Pancreas (tissue), 10 donors: ENCODE data around the gene SPDYC. TPM values are rescaled to one million over a fixed set of nuclear protein-coding genes. Genes with fewer than 3 reads are reported as not detected.

ENCODE experiments used
- ATAC-seq, 4 donors: fragments of 200-7000 bp; cut with Tn5 transposase; one replicate each; pipeline versions ENCODE4 v1.8.0 to v1.9.1; 2020; ENCODE audit warnings: mild to moderate bottlenecking in 4 of 4, moderate library complexity in 4 of 4
- DNase-seq, 6 donors: peaks; one replicate each; pipeline ENCODE4 v3.0.0-alpha.2; 2020
- FAIRE-seq: peaks from 2 replicates; lab custom pipeline; 2012; peaks lifted over from hg19 to GRCh38; lab: Jason Lieb, UNC
- H3K27ac ChIP-seq, 4 donors: fragments of 200-600 bp; sonication (generic); 1 replicate in 3 of 4; 2 replicates in 1 of 4; pipeline versions ENCODE4 v1.5.0 to v1.8.0; 2020
- H3K27me3 ChIP-seq, 4 donors: fragments of 200-600 bp; one replicate each; pipeline ENCODE4 v1.8.0; 2021
- H3K36me3 ChIP-seq, 3 donors: fragments of 200-600 bp; sonication (generic) in 1 of 3; one replicate each; pipeline versions ENCODE4 v1.5.0 to v1.8.0; 2020 to 2021
- H3K4me1 ChIP-seq, 3 donors: fragments of 200-600 bp; one replicate each; pipeline ENCODE4 v1.8.0; 2021
- H3K4me3 ChIP-seq, 4 donors: fragments of 200-600 bp; sonication (generic) in 2 of 4; one replicate each; pipeline versions ENCODE4 v1.5.0 to v1.8.0; 2020 to 2021
- H3K9me3 ChIP-seq, 4 donors: fragments of 200-600 bp; one replicate each; pipeline ENCODE4 v1.8.0; 2021
- CTCF ChIP-seq, 4 donors: fragments of 200-600 bp; sonication (generic) in 3 of 4; IDR thresholded peaks; one replicate each; pipeline versions ENCODE4 v1.5.0 to v1.8.0; 2021; ENCODE audit warnings: antibody characterized with exemption in 4 of 4
- WGBS, 2 donors: extraction: QIAGEN DNeasy Blood & Tissue Kit; methylation state at CpG; one replicate each; pipeline ENCODE4 v1.1.7; 2013; 5-methylcytosine and 5-hydroxymethylcytosine counted together
- intact Hi-C, 3 donors: fragments of 100-400 bp; cut with DNase I; formaldehyde crosslinking; loops; one replicate each; pipeline versions ENCODE4 v1.11.1 to v1.14.2; 2022
- microRNA-seq, 2 donors: library from miRNA; unstranded; fragments of <30 nt; microRNA quantifications; one replicate each; pipeline versions ENCODE4 to v1.1.0, GENCODE V29; 2019 to 2020
- polyA plus RNA-seq, 2 donors: library from polyadenylated mRNA; stranded (reverse); fragments of 200-250 nt; gene quantifications; one replicate each; pipeline ENCODE4 v1.2.3, GENCODE V29; 2013
- total RNA-seq, 6 donors: library from RNA; stranded (reverse); fragmentation: NEBNext Ultra II Directional in 4 of 6; extraction: Animal tissue kit (Norgen Biotek cat#: 25700) in 4 of 6; gene quantifications; one replicate each; pipeline versions ENCODE4 v1.2.1 to v1.2.4, GENCODE V29; 2021 to 2023
- donor health status: healthy with polysubstance abuse.
- donor health status: DM: no; HTN: no; CAD: no; lungs with moderate emphysema.
- donor health status: DM: no; HTN: no; CAD: no.
- donor health status: control.
- donor health status: control.
- donor health status: Bipolar disorder and iron deficiency.
- donor health status: DM: yes; HTN: yes; CAD: no.
- donor health status: DM: no; HTN: no; CAD: no.
- donor health status: DM: no; HTN: no; CAD: no.
- donor health status: DM: yes; HTN: yes; CAD: no.

Gene SPDYC
- total and polyA plus RNA-seq, 8 donors, result 0.14 TPM; not detected in 7

- no peak for TF ChIP-seq CTCF (IDR thresholded peaks at IDR 0.05)
- WGBS, 2 donors, result 72% methylated on average over 3 of the region's 3 CpGs
- no peak for FAIRE-seq
- intact Hi-C loops, result loop anchor here in 2 of 3 donors (10.0 kb wide), 2 partner anchors 105 to 315 kb away; no protein-coding TSS in a partner anchor
- Histone ChIP-seq H3K36me3 (no peaks in the 10 kb centered on the region), H3K27me3 (no peaks in the 10 kb centered on the region), H3K4me1 (no peaks in the 10 kb centered on the region), H3K4me3 (no peak overlapping the region), H3K9me3 (no peaks in the 10 kb centered on the region), H3K27ac (no peak overlapping the region)
- no peak for DNase-seq
- no peak for ATAC-seq
These were observed 49.8 kb downstream of the SPDYC start for GRCh38 chr11:65219930-65220213.

- Histone ChIP-seq H3K36me3 (no peaks in the 10 kb centered on the region), H3K4me3 (no peak overlapping the region), H3K27ac (no peak overlapping the region), H3K4me1 (no peaks in the 10 kb centered on the region), H3K27me3 (no peaks in the 10 kb centered on the region), H3K9me3 (no peaks in the 10 kb centered on the region)
- TF ChIP-seq CTCF (IDR thresholded peaks at IDR 0.05), result no peak
- 86 to 89% methylated on average over 10 of the region's 10 CpGs for WGBS, 2 donors
- ATAC-seq (no peak), FAIRE-seq (no peak), DNase-seq (peak in 1 of 6 donors; percentile 29)
- intact Hi-C loops, result loop anchor here in 1 of 3 donors (10.0 kb wide), 1 partner anchor 104 kb away; no protein-coding TSS in a partner anchor
These were observed 51.0 kb downstream of the SPDYC start for GRCh38 chr11:65221026-65221425.

Small RNA genes lying within 50 kb of the gene (microRNA-seq; reads per million reads assigned to microRNA genes)
- gene MIR6751, result 0 to 0.29 reads per million in 2 donors

Other genes with a start within 250 kb of the SPDYC start
- gene PPP2R5B, start 245.5 kb upstream of the SPDYC start, total RNA-seq, result 10 to 100 TPM in 4 of 6 donors, 1 to 10 TPM in 2; 6.3 to 14.1 (median 10.7) TPM
- gene PPP2R5B, start 245.5 kb upstream of the SPDYC start, polyA plus RNA-seq, result 10 to 100 TPM; 21.8 to 24.2 TPM
- gene GPHA2, start 234.3 kb upstream of the SPDYC start, total RNA-seq, result 10 to 100 TPM in 5 of 6 donors, 1 to 10 TPM in 1; 9.5 to 16.3 (median 14.2) TPM
- 1 to 10 TPM; 4.2 to 5.1 TPM for gene GPHA2, start 234.3 kb upstream of the SPDYC start, polyA plus RNA-seq
- under 1 TPM in 3 of 6 donors, not detected in 3; 0.14 to 0.47 (median 0.26) TPM for gene MAJIN, start 198.1 kb upstream of the SPDYC start, total RNA-seq
- gene MAJIN, start 198.1 kb upstream of the SPDYC start, polyA plus RNA-seq, result under 1 TPM; 0.19 to 0.27 TPM
- 1 to 10 TPM; 5.3 to 6.5 (median 5.7) TPM for gene BATF2, start 173.3 kb upstream of the SPDYC start, total RNA-seq
- 1 to 10 TPM; 4.0 to 4.8 TPM for gene BATF2, start 173.3 kb upstream of the SPDYC start, polyA plus RNA-seq
- gene ARL2, start 156.1 kb upstream of the SPDYC start, total RNA-seq, result 10 to 100 TPM; 27.8 to 47.0 (median 31.7) TPM
- gene ARL2, start 156.1 kb upstream of the SPDYC start, polyA plus RNA-seq, result 10 to 100 TPM; 60.0 to 79.1 TPM
- 10 to 100 TPM in 3 of 6 donors, 1 to 10 TPM in 3; 8.7 to 18.3 (median 9.9) TPM for gene SNX15, start 142.8 kb upstream of the SPDYC start, total RNA-seq
- 10 to 100 TPM; 10.5 to 13.8 TPM for gene SNX15, start 142.8 kb upstream of the SPDYC start, polyA plus RNA-seq
- gene SAC3D1, start 129.0 kb upstream of the SPDYC start, total RNA-seq, result 1 to 10 TPM; 3.5 to 5.5 (median 4.4) TPM
- gene SAC3D1, start 129.0 kb upstream of the SPDYC start, polyA plus RNA-seq, result 1 to 10 TPM; 4.9 to 7.3 TPM
- 1 to 10 TPM in 4 of 6 donors, under 1 TPM in 2; 0.51 to 2.7 (median 1.0) TPM for gene NAALADL1, start 111.7 kb upstream of the SPDYC start, total RNA-seq
- 1 to 10 TPM; 4.7 to 7.6 TPM for gene NAALADL1, start 111.7 kb upstream of the SPDYC start, polyA plus RNA-seq
- gene CDCA5, start 86.2 kb upstream of the SPDYC start, total RNA-seq, result 1 to 10 TPM in 1 of 6 donors, under 1 TPM in 5; 0.08 to 1.2 (median 0.50) TPM
- gene CDCA5, start 86.2 kb upstream of the SPDYC start, polyA plus RNA-seq, result under 1 TPM; 0.27 to 0.38 TPM
- gene ZFPL1, start 86.0 kb upstream of the SPDYC start, total RNA-seq, result 10 to 100 TPM; 15.2 to 19.6 (median 16.6) TPM
- gene ZFPL1, start 86.0 kb upstream of the SPDYC start, polyA plus RNA-seq, result 10 to 100 TPM; 43.0 to 52.1 TPM
- 100 to 1,000 TPM in 5 of 6 donors, 10 to 100 TPM in 1; 85.4 to 150 (median 130) TPM for gene VPS51, start 74.0 kb upstream of the SPDYC start, total RNA-seq
- 100 to 1,000 TPM; 119 to 179 TPM for gene VPS51, start 74.0 kb upstream of the SPDYC start, polyA plus RNA-seq
- 100 to 1,000 TPM in 1 of 6 donors, 10 to 100 TPM in 5; 12.8 to 176 (median 43.4) TPM for gene TM7SF2, start 58.4 kb upstream of the SPDYC start, total RNA-seq
- 100 to 1,000 TPM in 1 of 2 donors, 10 to 100 TPM in 1; 76.8 to 203 TPM for gene TM7SF2, start 58.4 kb upstream of the SPDYC start, polyA plus RNA-seq
- 10 to 100 TPM in 1 of 6 donors, 1 to 10 TPM in 5; 4.3 to 11.7 (median 7.1) TPM for gene ZNHIT2, start 52.5 kb upstream of the SPDYC start, total RNA-seq
- 10 to 100 TPM; 14.0 to 17.8 TPM for gene ZNHIT2, start 52.5 kb upstream of the SPDYC start, polyA plus RNA-seq
- 100 to 1,000 TPM; 493 to 810 (median 529) TPM for gene FAU, start 48.1 kb upstream of the SPDYC start, total RNA-seq
- 100 to 1,000 TPM; 530 to 652 TPM for gene FAU, start 48.1 kb upstream of the SPDYC start, polyA plus RNA-seq
- gene MRPL49, start 47.9 kb upstream of the SPDYC start, total RNA-seq, result 10 to 100 TPM; 13.9 to 31.2 (median 21.4) TPM
- gene MRPL49, start 47.9 kb upstream of the SPDYC start, polyA plus RNA-seq, result 10 to 100 TPM; 10.3 to 30.3 TPM
- 10 to 100 TPM; 47.5 to 98.2 (median 66.3) TPM for gene SYVN1, start 35.7 kb upstream of the SPDYC start, total RNA-seq
- gene SYVN1, start 35.7 kb upstream of the SPDYC start, polyA plus RNA-seq, result 10 to 100 TPM; 63.4 to 64.8 TPM
- gene CAPN1, start 11.7 kb downstream of the SPDYC start, total RNA-seq, result 100 to 1,000 TPM; 103 to 139 (median 107) TPM
- 100 to 1,000 TPM; 111 to 144 TPM for gene CAPN1, start 11.7 kb downstream of the SPDYC start, polyA plus RNA-seq
- gene POLA2, start 91.7 kb downstream of the SPDYC start, total RNA-seq, result 1 to 10 TPM; 3.1 to 6.4 (median 4.6) TPM
- gene POLA2, start 91.7 kb downstream of the SPDYC start, polyA plus RNA-seq, result 1 to 10 TPM; 6.8 to 7.5 TPM
- gene CDC42EP2, start 144.6 kb downstream of the SPDYC start, total RNA-seq, result 1 to 10 TPM; 2.4 to 7.9 (median 2.7) TPM
- 1 to 10 TPM; 4.8 to 6.8 TPM for gene CDC42EP2, start 144.6 kb downstream of the SPDYC start, polyA plus RNA-seq
- 10 to 100 TPM; 16.6 to 28.0 (median 21.5) TPM for gene DPF2, start 163.6 kb downstream of the SPDYC start, total RNA-seq
- gene DPF2, start 163.6 kb downstream of the SPDYC start, polyA plus RNA-seq, result 10 to 100 TPM; 11.7 to 19.6 TPM
- under 1 TPM in 4 of 6 donors, not detected in 2; 0.06 to 0.16 (median 0.13) TPM for gene TIGD3, start 184.5 kb downstream of the SPDYC start, total RNA-seq
- gene TIGD3, start 184.5 kb downstream of the SPDYC start, polyA plus RNA-seq, result under 1 TPM; 0.15 to 0.68 TPM
- 10 to 100 TPM; 16.2 to 53.4 (median 26.3) TPM for gene SLC25A45, start 212.4 kb downstream of the SPDYC start, total RNA-seq
- gene SLC25A45, start 212.4 kb downstream of the SPDYC start, polyA plus RNA-seq, result 10 to 100 TPM; 38.0 to 58.2 TPM
- gene FRMD8, start 216.4 kb downstream of the SPDYC start, total RNA-seq, result 10 to 100 TPM; 15.4 to 28.9 (median 18.8) TPM
- gene FRMD8, start 216.4 kb downstream of the SPDYC start, polyA plus RNA-seq, result 10 to 100 TPM; 15.0 to 15.7 TPM